ENCODE data around the gene ALK. TPM values are rescaled to one million over a fixed set of nuclear protein-coding genes. Genes with fewer than 3 reads are reported as not detected.

Gene ALK
- total RNA-seq, 1 donor from 2014 or later, result 9.6 TPM

DNA sequence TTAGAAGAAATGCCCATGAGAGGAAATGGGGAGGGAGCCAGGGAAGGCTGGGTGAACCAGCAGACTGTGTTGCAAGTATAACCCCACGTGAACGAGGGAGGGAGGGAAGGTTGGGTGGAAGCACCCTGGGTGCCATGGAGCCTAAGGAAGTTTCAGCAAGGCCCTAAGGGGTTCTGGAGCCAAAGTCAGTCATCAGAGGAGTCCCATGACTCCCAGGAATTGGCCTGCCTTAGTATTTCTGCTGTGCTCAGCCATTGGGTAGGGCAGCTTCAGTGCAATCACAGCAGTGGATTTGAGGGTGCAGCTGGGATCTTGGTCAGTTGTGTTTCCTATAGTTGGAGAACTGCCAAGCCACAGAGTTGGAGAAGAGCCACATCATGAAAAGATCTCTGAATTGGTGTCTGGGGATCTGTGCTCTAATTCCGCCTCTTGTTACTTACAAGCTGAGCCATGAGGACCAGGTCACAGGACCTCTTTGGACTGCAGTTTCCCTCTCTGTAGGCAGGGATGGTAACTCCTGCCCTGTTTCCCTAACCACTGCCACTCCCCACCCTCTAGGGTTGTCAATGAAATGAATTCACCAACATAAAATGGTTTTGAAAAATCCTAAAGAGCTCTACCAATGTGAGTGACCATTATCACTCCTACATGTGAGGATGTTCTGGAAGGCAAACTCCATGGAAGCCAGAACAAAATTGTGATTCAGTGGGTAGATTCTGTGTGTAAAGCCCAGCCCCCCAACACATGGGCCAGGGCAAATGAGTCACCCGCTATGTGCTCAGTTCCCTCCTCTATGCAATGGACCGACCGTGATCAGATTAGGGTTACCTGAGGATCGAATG, 697.3 kb downstream of the ALK start:
- no peak for DNase-seq
- Mint-ChIP-seq H3K27ac (ENCODE audit: unreplicated experiment) (no peak overlapping the region), H3K9me3 (ENCODE audit: unreplicated experiment) (peaks cover 5% of the 10 kb centered on the region), H3K27me3 (ENCODE audit: unreplicated experiment) (peaks cover 9% of the 10 kb centered on the region), H3K4me1 (ENCODE audit: low read depth, unreplicated experiment) (peaks cover 5% of the 10 kb centered on the region), H3K4me3 (ENCODE audit: unreplicated experiment) (no peak overlapping the region), H3K36me3 (ENCODE audit: unreplicated experiment) (peaks cover 11% of the 10 kb centered on the region)
- TF ChIP-seq, protein P1, sequence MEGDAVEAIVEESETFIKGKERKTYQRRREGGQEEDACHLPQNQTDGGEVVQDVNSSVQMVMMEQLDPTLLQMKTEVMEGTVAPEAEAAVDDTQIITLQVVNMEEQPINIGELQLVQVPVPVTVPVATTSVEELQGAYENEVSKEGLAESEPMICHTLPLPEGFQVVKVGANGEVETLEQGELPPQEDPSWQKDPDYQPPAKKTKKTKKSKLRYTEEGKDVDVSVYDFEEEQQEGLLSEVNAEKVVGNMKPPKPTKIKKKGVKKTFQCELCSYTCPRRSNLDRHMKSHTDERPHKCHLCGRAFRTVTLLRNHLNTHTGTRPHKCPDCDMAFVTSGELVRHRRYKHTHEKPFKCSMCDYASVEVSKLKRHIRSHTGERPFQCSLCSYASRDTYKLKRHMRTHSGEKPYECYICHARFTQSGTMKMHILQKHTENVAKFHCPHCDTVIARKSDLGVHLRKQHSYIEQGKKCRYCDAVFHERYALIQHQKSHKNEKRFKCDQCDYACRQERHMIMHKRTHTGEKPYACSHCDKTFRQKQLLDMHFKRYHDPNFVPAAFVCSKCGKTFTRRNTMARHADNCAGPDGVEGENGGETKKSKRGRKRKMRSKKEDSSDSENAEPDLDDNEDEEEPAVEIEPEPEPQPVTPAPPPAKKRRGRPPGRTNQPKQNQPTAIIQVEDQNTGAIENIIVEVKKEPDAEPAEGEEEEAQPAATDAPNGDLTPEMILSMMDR (IDR thresholded peaks at IDR 0.05; ENCODE audit: partially characterized antibody, unreplicated experiment), result no peak

DNA sequence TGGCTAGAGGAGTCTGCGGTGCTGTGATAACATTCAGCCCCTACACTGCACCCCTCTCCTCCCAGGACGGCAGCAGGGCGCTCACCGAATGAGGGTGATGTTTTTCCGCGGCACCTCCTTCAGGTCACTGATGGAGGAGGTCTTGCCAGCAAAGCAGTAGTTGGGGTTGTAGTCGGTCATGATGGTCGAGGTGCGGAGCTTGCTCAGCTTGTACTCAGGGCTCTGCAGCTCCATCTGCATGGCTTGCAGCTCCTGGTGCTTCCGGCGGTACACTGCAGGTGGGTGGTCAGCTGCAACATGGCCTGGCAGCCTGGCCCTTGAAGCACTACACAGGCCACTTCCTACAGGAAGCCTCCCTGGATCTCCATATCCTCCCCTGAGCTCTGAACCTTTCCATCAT, 698.1 kb downstream of the ALK start:
- Mint-ChIP-seq H3K4me3 (ENCODE audit: unreplicated experiment) (no peak overlapping the region), H3K9me3 (ENCODE audit: unreplicated experiment) (peaks cover 5% of the 10 kb centered on the region), H3K36me3 (ENCODE audit: unreplicated experiment) (peaks cover 11% of the 10 kb centered on the region), H3K4me1 (ENCODE audit: low read depth, unreplicated experiment) (peaks cover 5% of the 10 kb centered on the region), H3K27me3 (ENCODE audit: unreplicated experiment) (peaks cover 11% of the 10 kb centered on the region), H3K27ac (ENCODE audit: unreplicated experiment) (no peak overlapping the region)
- TF ChIP-seq, protein P1 (IDR thresholded peaks at IDR 0.05; ENCODE audit: partially characterized antibody, unreplicated experiment), result no peak
- DNase-seq, result no peak

DNA sequence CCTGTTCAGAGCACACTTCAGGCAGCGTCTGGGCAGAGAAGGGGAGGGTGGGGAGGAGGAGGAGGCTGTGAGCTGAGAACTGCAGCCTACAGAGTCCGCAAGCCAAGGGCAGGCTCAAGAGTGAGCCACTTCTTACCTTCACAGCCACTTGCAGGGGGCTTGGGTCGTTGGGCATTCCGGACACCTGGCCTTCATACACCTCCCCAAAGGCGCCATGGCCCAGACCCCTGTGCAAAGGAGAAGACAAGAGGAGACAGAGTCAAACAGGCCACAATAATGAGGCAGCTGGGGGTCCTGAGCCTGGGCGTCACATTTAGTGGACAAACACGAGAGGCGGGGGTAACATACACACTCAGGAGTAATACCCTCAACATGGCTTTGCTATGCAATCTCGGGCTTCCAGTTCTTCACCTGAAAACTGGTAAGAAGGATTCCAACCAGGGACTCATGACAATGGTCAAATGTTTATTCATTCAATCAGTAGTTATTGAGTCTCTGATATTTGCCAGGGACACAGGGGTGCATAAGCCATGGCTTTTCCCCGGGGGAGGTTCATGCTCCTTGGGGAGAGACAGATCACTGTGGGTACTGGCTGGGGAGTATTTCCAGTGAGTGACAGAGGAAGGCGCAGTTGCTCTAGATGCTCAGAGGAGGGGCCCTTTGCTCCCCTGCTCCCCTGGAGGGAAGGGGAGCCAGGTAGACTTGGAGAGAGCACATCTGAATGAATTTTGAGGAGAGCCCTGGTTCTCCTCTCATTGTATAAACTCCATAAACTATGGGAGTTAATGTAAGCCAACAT, 698.8 kb downstream of the ALK start:
- peaks cover 5% of the 10 kb centered on the region for H3K9me3 Mint-ChIP-seq (ENCODE audit: unreplicated experiment)
- TF ChIP-seq, protein P1 (IDR thresholded peaks at IDR 0.05; ENCODE audit: partially characterized antibody, unreplicated experiment), result no peak
- H3K36me3 Mint-ChIP-seq (ENCODE audit: unreplicated experiment), result peaks cover 11% of the 10 kb centered on the region
- no peak for DNase-seq
- no peak overlapping the region for H3K4me3 Mint-ChIP-seq (ENCODE audit: unreplicated experiment)
- peaks cover 3% of the 10 kb centered on the region for H3K4me1 Mint-ChIP-seq (ENCODE audit: low read depth, unreplicated experiment)
- H3K27me3 Mint-ChIP-seq (ENCODE audit: unreplicated experiment), result peaks cover 11% of the 10 kb centered on the region
- H3K27ac Mint-ChIP-seq (ENCODE audit: unreplicated experiment), result no peak overlapping the region

DNA sequence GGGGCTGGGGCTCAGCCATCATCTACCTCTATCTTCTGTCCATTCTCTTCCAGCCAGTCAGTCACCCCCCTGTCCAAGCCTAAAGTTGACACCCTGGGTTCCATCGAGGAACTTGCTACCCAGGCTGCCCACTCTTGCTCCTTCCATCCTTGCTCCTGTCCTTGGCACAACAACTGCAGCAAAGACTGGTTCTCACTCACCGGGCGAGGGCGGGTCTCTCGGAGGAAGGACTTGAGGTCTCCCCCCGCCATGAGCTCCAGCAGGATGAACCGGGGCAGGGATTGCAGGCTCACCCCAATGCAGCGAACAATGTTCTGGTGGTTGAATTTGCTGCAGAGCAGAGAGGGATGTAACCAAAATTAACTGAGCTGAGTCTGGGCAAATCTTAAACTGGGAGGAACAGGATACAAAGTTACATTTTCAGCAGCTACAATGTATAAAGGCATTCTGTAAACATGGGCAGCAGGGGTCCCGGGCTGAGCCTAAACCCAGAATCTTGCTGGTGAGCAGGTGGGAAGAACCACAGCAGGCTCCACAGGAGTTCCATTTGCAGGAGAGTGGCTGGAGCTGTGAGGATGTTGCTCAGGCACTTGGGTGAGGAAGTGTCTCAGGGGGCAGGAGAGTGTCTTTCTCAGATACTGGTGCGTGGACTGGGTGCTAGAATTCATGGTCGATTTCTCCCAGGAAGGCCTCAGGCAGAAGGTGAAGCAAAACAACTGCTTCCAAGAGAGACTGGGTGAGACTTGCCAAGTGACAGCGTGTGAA, 700.7 kb downstream of the ALK start:
- TF ChIP-seq, protein P1 (IDR thresholded peaks at IDR 0.05; ENCODE audit: partially characterized antibody, unreplicated experiment), result no peak

More for the DNA sequence above, 700.7 kb downstream of the ALK start:
- peaks cover 3% of the 10 kb centered on the region for H3K9me3 Mint-ChIP-seq (ENCODE audit: unreplicated experiment)
- no peak for DNase-seq
- H3K4me1 Mint-ChIP-seq (ENCODE audit: low read depth, unreplicated experiment), result peaks cover 3% of the 10 kb centered on the region
- no peak overlapping the region for H3K27ac Mint-ChIP-seq (ENCODE audit: unreplicated experiment)
- peaks cover 11% of the 10 kb centered on the region for H3K36me3 Mint-ChIP-seq (ENCODE audit: unreplicated experiment)
- H3K4me3 Mint-ChIP-seq (ENCODE audit: unreplicated experiment), result no peak overlapping the region
- peaks cover 9% of the 10 kb centered on the region for H3K27me3 Mint-ChIP-seq (ENCODE audit: unreplicated experiment)

Data from glutamatergic neuron (in vitro differentiated cells).